Activated CD4-positive, alpha-beta T cell treated with anti-CD3 and anti-CD28 coated beads, Interleukin-2, Interleukin-6, amounts not matched to agents 100 ng/mL and 50 ng/mL, durations not matched to agents 16 hours and 8 hours (primary cell): ENCODE results near the gene ERLIN1.
"Not testable (repeated sequence)": the region's sequence is repeated elsewhere in the genome, so short reads cannot be mapped to it uniquely, and the experiment has no call there.

Experiments
- DNase-seq: peaks from one replicate; pipeline ENCODE4 v3.0.0-alpha.2; 2020

ERLIN1 gene

DNA sequence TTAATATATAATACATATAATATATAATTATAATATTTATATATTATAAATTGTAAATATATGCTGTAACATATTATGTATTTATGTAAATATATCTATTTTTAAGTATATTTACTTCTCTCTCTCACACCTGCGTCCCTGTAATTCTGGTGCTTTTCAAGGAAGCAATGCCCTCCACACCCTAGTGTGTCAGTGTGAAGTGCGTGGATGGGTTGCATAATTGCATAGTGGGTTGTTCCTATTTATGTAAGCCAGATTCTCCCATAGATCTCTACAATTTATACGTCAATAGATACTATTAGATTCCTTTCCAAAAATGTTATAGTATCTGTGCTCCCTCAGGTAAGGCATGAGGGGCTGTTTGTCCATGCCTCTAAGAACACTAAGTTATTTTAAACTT, 54.3 kb downstream of the ERLIN1 start:
- no peak for DNase-seq

DNA sequence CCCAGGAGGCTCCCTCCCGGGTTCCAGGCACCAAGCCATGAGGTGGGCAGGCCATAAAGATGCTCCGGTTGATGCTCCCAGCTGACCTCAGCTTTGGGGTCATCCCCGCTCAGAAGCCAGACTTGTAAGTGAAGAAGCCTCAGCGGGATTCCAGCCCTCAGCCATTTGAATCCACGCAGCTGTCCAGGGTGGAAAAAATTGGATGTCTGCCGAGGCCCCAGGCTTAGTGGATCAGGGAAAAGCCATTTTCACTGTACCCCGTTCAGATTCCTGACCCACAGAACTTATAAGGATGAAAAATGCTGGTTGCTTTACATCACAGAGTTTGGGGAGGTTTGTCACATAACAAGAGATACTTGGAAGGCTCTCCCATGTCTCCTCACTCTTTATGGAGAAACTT, 55.0 kb downstream of the ERLIN1 start:
- no peak for DNase-seq

DNA sequence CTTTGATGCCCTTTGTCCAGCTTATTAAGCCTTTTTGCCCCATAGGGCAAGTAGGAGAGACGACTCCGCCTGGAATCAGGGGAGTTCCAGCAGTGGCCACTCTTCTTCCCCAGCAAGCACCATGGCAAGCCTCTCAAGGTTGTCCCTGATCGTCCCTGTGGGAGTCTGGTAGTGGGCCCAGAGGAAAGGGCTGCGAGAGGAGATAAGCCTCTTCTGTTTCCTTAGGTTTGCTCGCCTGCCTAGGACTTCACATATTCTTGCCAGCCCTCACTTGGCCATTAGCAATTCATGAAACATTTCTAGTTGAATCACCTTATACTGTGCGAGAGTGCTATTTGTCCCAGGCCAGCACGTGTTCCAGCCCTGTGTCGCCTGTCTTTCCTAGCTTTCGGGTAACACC, 56.4 kb downstream of the ERLIN1 start:
- no peak for DNase-seq

DNA sequence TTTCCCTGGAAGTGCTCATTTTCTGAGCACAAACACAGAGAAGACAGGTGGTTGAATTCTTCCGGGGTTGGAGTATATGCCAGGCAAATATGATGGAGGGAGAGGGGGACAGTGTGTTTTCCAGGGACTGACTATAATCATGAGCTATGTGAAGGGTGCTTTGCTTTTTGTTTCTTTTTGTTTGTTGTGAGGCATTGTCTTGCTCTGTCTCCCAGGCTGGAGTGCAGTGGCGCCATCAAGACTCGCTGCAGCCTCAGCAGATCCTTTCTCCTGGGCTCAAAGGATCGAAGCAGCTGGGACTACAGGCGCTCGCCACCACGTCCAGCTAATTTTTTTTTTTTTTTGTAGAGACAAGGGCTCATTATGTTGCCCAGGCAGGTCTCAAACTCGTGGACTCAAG, 56.9 kb downstream of the ERLIN1 start:
- no peak for DNase-seq

DNA sequence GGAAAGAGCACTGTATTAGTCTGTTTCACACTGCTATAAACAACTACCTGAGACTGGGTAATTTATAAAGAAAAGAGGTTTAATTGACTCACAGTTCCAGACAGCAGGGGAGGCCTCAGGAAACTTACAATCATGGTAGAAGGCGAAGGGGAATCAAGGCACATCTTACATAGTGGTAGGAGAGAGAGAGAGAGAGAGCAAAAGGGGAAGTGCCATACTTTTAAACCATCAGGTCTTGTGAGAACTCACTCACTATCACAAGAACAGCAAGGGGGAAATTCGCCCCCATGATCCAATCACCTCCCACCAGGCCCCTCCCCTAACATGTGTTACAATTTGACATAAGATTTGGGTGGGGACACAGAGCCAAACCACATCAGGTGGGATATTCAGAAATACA, 60.5 kb downstream of the ERLIN1 start:
- not testable (repeated sequence) for DNase-seq

DNA sequence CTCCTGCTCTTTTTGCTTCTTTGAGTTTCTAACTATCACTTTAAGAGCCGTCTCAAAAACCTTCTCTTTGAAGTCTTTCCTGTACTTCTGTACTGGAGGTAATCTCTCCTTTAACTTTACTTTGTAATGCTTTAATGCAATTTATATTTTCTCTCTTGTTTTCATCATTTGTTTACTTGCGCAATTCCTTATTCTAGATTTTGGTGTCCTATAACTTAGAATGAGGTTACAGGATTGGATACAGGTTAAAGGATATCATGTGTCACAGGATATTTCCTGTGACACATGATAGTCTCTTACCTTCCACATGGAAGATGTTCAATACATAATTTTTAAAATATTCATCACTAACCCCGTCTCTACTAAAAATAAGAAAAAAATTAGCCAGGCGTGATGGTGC, 61.7 kb downstream of the ERLIN1 start:
- DNase-seq: no peak

DNA sequence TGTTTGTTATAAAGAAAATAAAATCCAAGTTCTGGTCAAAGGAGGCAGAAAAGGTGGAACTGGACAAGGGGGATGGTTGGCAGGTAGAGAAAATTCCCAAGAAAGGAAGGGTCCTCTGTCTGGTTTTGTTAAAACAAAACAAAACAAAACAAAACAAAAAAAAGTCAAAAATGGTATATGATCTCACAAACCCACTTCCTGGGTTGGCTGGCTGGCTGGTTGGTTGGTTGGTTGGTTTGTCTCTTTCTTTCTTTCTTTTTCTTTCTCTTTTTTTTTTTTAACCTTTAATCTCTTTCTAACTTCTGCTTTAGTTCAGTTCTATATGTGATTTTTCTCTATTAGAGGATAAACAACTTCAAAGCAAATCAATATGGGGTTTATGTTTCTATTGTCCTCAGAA, 63.0 kb downstream of the ERLIN1 start:
- DNase-seq: no peak

DNA sequence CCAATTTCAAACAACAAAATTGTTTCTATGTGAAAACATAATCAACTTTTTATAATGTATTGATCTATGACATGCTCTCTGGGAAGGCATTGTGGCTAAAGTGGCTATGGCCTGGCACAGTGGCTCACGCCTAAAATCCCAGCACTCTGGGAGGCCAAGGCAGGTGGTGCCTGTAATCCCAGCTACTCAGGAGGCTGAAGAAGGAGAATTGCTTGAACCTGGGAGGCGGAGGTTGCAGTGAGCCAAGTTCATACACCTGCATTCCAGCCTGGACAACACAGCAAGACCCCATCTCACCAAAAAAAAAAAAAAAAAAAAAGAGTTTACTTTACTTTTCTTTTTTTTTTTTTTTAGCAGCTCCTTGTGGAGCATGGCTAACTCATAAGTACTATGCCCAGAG, 65.3 kb downstream of the ERLIN1 start:
- no peak for DNase-seq

DNA sequence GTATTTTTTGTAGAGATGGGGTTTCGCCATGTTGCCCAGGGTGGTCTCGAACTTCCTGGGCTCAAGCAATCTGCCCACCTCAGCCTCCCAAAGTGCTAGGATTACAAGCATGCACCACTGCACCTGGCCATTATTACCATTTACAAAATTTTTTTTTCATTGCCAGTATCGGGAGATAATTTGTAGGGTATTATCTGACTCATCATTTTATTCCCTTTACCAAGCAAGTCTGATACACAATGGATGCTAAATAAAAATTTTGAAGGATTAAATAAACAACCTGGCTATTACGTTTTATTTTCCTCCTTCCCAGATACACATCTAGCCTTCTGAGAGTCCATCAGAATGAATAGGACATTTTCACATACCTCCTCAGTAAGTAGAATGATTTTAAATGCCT, 66.1 kb downstream of the ERLIN1 start:
- no peak for DNase-seq

DNA sequence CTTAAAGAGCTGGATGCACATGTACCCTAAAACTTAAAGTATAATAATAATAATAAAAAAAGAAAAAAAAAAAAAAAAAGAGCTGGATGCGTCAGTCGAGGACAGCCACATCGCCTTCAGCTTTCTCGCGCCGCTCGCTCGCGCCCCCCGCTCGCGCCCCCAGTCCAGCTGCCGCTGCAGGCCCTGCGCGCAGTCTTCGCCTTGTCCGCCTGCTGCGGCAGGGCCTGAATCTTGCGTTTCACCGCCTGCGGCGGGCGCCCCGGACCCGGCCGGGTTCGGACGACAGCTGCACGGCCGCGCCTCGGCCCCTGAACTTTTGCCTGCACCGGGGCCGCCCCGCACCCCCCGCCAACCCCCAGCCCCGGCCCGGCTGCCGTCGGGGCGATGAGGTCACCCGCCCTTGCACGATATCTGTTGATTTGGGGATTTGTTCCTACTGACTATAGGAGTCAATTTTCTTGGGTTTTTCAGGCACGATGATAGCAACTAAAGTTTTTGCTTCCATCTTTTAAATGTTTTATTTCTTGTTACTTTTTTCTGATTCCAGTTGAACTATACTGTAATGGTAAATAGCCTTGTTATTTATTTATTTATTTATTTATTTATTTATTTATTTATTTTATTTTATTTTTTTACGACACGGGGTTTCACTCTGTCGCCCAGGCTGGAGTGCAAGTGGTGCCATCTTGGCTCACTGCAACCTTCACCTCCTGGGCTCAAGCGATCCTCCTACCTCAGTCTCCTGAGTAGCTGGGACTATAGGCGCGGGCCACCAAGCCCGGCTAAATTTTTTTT, 70.7 kb downstream of the ERLIN1 start:
- no peak for DNase-seq

DNA sequence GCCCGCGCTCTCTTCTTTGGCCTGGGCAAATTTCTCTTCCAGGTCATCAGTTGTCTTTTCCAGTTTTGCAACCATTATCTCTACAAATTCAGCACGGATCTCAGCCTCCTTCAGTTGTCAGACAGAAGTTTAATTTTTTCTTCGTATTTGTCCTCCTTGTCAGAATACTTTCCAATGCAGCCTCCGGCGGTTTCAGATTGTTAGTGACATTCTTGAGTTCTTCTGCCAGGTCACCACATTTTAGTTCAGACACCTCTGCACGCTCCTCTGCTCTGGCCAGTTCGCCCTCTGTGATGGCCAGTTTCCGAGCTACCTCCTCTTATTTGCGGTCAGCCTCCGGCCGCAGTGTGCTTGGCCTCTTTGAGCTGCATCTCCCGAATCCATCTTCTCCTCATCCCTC, 71.4 kb downstream of the ERLIN1 start:
- no peak for DNase-seq

DNA sequence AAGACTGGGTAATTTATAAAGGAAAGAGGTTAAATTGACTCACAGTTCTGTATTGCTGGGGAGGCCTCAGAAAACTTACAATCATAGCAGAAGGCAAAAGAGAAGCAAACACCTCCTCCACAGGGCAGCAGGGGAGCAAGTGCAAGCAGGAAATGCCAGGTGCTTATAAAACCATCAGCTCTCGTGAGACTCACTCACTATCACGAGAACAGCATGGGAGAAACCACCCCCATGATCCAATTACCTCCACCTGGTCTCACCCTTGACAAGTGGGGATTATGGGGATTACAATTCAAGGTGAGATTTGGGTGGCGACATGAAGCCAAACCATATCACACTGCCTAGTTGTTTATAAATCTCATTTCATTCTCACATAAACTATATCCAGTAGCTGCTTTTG, 76.2 kb downstream of the ERLIN1 start:
- no peak for DNase-seq

DNA sequence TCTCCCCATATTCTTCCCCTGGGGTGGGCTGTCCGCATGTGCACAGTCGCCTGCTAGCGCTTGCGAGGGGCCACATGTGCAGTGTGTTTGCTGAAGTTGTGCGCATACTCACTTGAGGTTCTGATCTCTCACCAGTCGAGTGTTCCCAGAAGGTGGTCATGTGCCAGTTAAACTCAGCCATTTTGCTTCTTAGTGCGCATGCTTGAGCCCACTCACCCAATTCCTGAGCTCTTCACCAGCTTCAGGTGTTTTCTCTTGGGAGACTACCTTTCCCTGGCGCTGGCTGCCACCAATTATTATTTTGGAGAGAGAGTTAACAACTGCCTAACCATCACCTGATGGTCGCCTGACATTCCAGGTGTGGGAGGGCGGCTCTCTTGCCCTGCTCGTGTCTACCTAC, 79.0 kb downstream of the ERLIN1 start:
- DNase-seq: no peak

DNA sequence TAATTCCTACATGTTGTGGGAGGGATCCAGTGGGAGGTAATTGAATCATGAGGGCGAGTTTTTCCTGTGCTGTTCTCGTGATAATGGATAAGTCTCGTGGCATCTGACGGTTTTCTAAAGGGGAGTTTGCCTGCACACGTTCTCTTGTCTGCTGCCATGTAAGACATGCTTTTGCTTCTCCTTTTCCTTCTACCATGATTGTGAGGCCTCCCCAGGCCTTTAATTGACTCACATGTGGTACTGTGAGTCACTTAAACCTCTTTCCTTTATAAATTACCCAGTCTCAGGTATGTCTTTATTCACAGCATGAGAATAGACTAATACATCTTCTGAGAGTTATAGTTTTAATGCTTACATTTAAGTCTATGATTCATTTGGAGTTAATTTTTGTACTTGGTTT, 81.5 kb downstream of the ERLIN1 start:
- no peak for DNase-seq

DNA sequence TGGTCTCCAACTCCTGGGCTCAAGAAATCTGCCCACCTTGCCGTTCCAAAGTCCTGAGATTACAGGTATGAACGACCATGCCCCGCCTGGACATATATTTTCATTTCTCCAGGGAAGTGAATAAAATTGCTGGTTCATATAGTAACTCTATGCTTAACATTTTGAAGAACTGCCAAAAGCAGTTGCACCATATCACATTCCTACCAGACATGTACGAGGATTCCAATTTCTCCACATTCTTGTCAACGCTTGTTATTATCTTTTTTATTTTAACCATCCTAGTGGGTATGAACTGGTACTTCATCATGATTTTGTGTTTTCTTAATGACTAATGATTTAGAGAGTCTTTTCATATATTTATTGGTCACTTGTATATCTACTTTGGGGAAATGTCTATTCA, 82.2 kb downstream of the ERLIN1 start:
- no peak for DNase-seq

DNA sequence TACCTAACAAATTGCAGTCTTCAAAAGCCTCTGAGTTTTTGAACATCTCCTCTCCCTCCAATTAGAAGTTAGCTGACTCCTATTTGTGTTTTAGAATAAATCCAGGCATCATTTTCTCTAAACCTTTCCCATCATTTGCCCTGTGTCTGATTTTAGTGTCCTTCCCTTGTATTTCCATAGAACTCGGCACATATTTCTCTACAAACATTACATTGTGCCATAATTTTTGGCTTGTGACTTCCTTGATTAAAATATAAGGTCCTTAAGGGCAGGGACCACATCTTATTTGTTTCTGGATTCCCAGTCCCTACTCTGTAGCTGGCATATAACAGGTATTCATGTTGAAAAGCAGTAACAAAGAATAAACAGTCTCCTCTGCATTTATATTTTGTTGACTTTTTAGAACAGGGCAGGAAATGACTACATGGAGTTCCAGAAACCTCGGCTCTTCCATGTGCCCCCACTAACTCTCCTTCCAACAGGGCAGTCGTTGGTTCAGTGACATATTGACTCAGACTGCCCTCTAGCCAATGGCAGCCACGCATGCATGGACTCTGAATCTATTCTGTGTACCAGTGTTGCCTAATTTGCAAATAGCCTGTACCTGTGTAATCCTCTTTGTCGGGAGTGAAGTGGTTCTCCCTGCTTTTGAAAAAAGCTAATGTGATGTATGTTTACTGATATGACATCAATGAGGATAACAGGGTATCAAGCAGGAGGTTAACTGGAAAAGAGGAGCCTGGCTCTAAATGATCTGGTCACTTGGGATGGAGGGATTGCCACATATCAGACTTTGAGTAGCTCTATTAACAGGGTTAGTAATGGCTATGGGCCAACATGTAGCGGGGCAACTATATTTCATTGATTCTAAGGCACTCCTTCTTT, 84.4 kb downstream of the ERLIN1 start:
- DNase-seq: no peak

DNA sequence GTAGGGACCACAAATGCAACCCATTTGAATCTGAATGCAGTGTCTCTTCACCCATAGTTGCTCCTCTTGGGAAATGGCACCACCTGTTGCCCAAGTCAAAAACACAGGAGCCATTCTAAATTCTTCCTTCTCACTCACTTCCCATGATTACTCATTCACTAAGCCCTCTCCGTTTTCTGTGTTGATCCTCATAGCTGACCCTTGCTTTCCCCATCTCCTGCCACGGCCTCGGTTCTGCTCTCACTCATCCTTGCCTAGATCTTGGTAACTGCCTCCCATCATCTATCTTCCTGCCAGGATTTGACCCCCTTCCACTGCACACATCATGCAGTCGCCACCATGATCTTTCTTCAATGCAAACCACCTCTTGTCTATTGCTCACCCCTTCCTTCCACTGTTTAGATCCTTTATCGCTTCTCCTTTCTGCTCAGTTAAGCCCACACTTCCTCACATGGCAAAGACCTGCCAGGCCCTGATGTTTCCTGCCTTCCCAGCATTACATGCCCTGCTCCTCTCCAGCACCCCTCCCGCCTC, 85.1 kb downstream of the ERLIN1 start:
- DNase-seq: no peak
